ENCODE measurements around the gene CIP2A.

GRCh38 chr3:108538083-108538482 lies 51.2 kb downstream of the CIP2A start:
- TF ChIP-seq CTCF (IDR thresholded peaks at IDR 0.05), result no peak
- no peak for TF ChIP-seq POLR2A (IDR thresholded peaks at IDR 0.05)
- no peak for TF ChIP-seq POLR2AphosphoS5 (IDR thresholded peaks at IDR 0.05)
